Stromal cell of bone marrow (primary cell): Measurements from ENCODE around the gene IRF9.

Experiments
- DNase-seq: peaks from one replicate; pipeline ENCODE4 v3.0.0-alpha.2; 2012; ENCODE audit warnings: low read depth

Gene IRF9

DNA sequence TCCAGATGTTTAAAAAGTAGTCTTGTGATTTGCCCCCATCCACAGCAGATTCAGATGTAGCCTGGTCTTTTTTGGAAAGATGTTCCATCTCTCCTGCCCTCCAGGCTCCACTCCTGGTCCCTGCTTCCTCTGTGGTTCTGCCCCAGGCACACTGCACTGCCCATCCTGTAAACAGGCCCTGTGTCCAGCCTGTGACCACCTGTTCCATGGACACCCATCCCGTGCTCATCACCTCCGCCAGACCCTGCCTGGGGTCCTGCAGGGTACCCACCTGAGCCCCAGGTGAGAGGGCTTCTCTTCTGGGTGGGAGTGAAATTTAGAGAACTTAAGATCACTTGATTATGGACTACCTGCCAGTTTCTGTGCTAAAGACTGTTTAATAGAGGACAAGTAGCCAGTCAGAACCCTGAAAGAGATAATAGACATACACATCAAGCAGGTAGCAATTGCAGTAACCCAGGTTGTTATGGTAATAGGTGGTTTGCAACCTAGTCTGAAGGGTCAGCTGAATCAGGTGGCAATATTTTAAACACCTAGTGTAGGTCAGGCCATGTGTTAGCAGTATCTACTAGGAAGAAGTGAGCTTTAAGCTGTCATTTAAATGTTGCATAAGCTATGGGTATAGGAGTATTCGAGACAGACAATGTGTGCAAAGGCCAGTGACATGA lies 11.6 kb upstream of the IRF9 start:
- DNase-seq: no peak

- no peak for DNase-seq
These were observed 11.0 kb upstream of the IRF9 start for GRCh38 chr14:24150061-24150460.

- DNase-seq: no peak
These were observed 10.5 kb upstream of the IRF9 start for GRCh38 chr14:24150567-24150966.

- DNase-seq: no peak
These were observed 10.1 kb upstream of the IRF9 start for GRCh38 chr14:24150993-24151392.

DNA sequence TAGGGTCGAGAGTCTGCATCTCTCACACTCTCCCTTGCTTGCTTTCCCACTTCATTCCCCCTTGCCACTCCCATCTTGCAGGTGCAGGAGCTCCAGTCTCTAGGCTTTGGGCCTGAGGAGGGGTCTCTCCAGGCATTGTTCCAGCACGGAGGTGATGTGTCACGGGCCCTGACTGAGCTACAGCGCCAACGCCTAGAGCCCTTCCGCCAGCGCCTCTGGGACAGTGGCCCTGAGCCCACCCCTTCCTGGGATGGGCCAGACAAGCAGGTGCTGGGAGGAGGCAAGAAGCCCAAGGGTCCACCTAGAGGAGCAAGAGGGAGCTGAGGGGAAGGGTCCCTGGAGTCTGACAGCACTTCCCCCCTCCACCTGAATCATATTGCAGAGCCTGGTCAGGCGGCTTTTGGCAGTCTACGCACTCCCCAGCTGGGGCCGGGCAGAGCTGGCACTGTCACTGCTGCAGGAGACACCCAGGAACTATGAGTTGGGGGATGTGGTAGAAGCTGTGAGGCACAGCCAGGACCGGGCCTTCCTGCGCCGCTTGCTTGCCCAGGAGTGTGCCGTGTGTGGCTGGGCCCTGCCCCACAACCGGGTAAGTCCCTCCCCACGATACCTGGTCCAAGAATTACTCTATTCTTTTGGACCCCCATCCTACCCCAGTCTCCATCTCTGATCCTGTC lies 9.5 kb upstream of the IRF9 start:
- DNase-seq: no peak

GRCh38 chr14:24155100-24155499 lies 6.0 kb upstream of the IRF9 start:
- DNase-seq: no peak

DNA sequence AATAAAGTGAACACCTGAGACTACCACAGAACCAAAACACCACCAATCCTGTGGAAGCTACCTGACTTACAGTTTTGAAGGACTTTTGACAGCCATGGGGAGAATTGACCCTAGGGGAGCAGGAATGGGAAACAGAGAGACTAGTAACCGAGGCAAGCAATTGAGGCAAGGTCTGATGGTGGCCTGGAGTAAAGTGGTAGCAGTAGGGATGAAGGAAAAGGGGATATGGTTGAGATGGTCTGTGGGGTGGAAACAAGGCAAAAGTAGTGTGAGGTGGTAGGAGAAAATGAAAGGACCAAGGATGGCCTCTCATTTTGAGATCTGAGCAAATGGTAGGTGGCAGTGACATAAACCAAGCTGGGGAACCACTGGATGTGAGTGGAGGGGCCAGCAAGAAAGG lies 4.2 kb upstream of the IRF9 start:
- DNase-seq: no peak

GRCh38 chr14:24157331-24157730 lies 3.7 kb upstream of the IRF9 start:
- no peak for DNase-seq

DNA sequence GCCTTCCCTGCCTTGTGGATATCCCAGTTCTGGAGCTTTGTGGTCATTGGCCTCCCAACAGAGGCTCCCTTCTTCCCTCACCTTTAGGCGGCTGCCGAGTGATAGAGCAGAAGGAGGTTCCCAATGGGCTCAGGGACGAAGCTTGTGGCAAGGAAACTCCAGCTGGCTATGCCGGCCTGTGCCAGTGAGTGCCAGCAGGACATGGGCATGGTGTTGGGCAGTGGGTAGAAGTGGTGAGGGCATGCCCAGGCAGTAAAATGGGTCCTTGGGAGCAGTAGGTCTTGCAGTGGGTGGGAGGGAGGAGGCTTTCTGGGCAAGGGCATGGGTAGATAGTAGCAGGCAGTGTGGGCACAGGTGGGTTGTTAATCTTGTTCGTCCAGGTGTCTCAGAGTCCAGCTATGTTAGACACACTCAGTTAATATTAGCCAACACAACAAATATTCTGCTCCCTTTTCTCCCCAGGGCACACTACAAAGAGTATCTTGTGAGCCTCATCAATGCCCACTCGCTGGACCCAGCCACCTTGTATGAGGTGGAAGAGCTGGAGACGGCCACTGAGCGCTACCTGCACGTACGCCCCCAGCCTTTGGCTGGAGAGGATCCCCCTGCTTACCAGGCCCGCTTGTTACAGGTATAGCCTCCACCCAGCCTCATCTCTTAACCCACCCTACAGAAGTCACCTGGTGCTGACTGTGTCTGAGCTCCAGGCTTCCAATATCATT lies 1.1 kb upstream of the IRF9 start:
- no peak for DNase-seq

DNA sequence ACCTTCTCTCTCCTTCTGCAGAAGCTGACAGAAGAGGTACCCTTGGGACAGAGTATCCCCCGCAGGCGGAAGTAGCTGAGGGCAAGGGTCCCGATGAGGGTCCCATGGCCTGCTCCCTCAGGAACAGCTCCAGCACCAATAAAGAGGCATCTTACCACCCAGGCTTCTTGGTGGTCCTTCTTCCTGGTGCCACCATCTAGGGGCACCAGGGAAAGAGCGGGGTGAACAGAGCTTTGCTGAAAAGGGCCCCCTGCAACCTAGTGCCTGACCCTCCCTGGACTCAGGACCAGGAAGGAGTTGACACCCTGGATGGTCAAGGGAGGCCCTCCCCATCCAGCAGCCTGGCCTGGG lies 591 bp upstream of the IRF9 start:
- no peak for DNase-seq

DNA sequence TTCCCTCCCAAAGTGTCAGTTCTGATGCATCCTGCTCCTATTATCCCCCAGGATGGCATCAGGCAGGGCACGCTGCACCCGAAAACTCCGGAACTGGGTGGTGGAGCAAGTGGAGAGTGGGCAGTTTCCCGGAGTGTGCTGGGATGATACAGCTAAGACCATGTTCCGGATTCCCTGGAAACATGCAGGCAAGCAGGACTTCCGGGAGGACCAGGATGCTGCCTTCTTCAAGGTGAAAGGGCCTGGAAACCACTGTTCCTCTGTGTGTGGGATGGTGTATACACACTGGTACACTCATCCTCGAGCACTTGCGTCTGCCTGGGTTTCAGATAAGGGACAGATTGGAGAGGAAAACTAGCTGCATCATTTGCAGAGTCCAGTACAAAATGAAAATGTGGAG lies 1.0 kb downstream of the IRF9 start:
- no peak for DNase-seq

DNA sequence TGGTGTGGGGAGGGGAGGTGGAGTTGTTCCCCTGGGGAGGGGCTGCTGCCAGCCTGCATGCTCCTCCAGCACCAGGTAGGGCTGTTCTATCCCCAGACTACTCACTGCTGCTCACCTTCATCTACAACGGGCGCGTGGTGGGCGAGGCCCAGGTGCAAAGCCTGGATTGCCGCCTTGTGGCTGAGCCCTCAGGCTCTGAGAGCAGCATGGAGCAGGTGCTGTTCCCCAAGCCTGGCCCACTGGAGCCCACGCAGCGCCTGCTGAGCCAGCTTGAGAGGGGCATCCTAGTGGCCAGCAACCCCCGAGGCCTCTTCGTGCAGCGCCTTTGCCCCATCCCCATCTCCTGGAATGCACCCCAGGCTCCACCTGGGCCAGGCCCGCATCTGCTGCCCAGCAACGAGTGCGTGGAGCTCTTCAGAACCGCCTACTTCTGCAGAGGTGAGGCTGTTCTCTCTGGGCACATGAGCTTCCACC lies 3.5 kb downstream of the IRF9 start:
- DNase-seq: no peak

DNA sequence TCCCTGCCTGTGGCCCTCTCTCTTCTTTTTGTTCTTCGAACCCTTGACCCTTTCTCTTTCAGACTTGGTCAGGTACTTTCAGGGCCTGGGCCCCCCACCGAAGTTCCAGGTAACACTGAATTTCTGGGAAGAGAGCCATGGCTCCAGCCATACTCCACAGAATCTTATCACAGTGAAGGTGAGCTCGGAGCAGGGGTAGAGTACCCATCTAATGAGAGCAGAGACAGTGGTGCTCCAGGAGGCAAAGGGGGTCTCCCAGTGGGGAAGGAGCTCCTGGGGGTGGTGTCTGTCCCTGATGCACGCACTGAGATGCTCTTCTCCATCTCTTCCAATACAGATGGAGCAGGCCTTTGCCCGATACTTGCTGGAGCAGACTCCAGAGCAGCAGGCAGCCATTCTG lies 4.7 kb downstream of the IRF9 start:
- DNase-seq: no peak

- no peak for DNase-seq
These were observed 6.5 kb downstream of the IRF9 start for GRCh38 chr14:24167469-24168114.

DNA sequence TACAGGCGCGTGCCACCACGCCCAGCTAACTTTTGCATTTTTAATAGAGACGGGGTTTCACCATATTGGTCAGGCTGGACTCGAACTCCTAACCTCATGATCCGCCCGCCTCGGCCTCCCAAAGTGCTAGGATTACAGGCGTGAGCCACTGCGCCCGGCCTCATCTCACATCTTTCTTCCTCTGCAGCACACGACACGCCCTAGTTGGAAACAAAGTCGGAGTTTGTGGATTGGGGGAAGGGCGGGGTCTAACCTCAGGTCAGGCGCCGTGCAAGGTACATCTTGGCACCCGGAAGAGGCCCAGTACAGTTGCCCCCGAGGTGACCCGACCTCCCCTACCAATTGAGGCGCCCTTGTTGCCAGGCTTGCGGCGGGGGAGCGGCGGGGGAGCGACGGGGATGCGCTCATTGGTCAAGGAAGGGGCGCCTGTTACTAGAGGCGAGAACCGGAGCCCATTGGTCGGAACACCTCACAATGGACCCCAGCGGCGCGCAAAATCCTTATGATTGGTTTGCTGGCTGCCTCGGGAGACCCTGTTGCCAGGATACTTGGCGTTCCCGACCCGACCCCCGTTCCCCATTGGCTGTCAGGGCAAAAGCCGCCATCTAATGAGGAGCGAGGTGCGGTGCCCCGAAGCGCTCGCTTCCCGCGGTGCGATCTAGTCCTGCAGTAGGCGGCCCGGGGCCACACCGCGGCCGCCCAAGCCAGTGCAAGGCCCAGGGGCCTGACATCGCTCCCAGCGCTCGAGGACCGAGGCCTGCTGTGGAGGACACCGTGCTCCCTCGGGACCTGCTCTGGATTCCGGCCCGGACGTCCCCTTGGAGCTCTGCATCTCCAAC lies 10.6 kb downstream of the IRF9 start, which contains the start of gene REC8:
REC8 (plus strand) TSS at position 659 of the 839 bp plus-strand sequence. CDS start 473 bp downstream, outside the sequence.
- DNase-seq: no peak

- no peak for DNase-seq
These were observed 11.3 kb downstream of the IRF9 start for GRCh38 chr14:24172261-24172860.

- DNase-seq: no peak
These were observed 11.8 kb downstream of the IRF9 start for GRCh38 chr14:24172871-24173281.

- no peak for DNase-seq
These were observed 15.5 kb downstream of the IRF9 start for GRCh38 chr14:24176599-24176998.

DNA sequence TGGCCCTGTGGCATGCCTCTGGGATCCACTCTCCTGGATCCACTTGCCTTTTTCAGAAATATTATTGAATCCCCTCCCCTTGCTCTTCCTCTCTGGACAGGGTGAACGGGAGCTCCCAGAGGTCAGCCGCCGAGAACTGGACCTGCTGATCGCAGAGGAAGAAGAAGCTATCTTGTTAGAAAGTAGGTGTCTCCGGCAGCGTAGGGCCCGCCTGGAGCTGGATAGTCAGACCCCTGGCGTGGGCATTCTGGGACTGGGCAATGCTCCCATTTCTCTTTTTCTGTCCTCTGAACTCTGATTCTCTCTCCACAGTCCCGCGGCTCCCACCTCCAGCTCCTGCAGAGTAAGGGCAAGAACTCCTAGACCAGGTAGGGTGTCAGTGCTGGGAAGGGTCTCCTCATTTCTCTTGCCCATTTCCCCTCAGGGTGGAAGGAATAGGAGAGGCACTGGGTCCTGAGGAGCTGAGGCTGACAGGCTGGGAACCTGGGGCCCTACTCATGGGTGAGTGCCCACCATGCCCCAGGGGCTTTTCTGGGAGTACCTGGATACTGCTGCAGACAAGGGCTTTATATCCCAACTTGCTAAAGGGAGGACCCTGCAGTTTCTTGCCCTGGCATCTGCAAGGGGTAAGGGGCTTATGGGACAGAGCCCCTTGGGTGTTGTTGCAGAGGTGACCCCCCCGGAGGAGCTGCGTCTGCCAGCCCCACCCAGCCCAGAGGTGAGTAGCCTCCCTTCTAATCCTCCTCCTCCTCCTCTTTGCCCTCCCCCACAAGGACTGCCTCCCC lies 16.2 kb downstream of the IRF9 start:
- DNase-seq: no peak

DNA sequence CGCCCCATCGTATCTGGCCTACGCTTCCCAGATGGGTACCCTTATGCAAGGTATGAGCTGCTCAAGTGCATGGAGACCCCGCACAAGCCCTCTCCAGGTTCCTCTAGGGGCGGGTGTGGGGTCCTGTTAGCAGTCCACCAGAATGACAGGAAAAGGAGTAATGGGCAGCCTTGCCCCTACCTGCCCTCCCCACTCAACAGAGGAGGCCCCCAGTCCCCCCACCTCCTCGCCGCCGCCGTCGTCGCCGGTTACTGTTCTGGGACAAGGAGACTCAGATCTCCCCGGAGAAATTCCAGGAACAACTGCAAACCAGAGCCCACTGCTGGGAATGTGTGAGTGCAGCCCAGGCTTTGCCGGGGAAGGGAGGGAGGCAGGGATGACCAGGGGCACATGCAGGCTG lies 16.8 kb downstream of the IRF9 start:
- no peak for DNase-seq
